ENCODE data around the gene ANKRD12. TPM values are rescaled to one million over a fixed set of nuclear protein-coding genes. Genes with fewer than 3 reads are reported as not detected.

The ANKRD12 gene
- total and polyA plus RNA-seq, 4 donors = 2.7 to 59.7 (median 17.3) TPM

GRCh38 chr18:9278028-9278427 is 141.4 kb downstream of the ANKRD12 start (continued):
- TF ChIP-seq MAX (IDR thresholded peaks at IDR 0.05) (no peak), NR2F2 (IDR thresholded peaks at IDR 0.05) (no peak), CTCF (IDR thresholded peaks at IDR 0.05; ENCODE audit: low read depth, low read length, missing input control) (no peak)

- no peak for TF ChIP-seq REST (IDR thresholded peaks at IDR 0.05)
- no peak for TF ChIP-seq MAX (IDR thresholded peaks at IDR 0.05)
- TF ChIP-seq, protein P1, sequence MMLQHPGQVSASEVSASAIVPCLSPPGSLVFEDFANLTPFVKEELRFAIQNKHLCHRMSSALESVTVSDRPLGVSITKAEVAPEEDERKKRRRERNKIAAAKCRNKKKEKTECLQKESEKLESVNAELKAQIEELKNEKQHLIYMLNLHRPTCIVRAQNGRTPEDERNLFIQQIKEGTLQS (IDR thresholded peaks at IDR 0.05) = no peak
- no peak for TF ChIP-seq RAD21 (IDR thresholded peaks at IDR 0.05)
- no peak for TF ChIP-seq JUND (IDR thresholded peaks at IDR 0.05)
- H3K4me1 ChIP-seq (ENCODE audit: control insufficient read depth in 4 of 4, insufficient read depth in 4 of 4, low read length in 3 of 4) = no peaks in the 10 kb centered on the region
- H3K9me3 ChIP-seq (ENCODE audit: control insufficient read depth in 4 of 4, low read length in 3 of 4) = no peaks in the 10 kb centered on the region
- no peak overlapping the region for H3K4me3 ChIP-seq (ENCODE audit: low read depth in 1 of 3, low read length in 3 of 3)
- 93% methylated on average over 5 of the region's 5 CpGs for WGBS
- no peak overlapping the region for H3K9ac ChIP-seq (ENCODE audit: low read depth in 1 of 2, low read length in 2 of 2)
- H3K27ac ChIP-seq (ENCODE audit: low read depth in 1 of 2, low read length in 2 of 2) = no peak overlapping the region
- peaks cover 5 to 31% (median 21%) of the 10 kb centered on the region in 4 donors for H3K36me3 ChIP-seq (ENCODE audit: control insufficient read depth in 4 of 4, insufficient read depth in 3 of 4, low read depth in 1 of 4, low read length in 3 of 4)
- no peaks in the 10 kb centered on the region for H3K27me3 ChIP-seq (ENCODE audit: control insufficient read depth in 4 of 4, insufficient read depth in 4 of 4, low read length in 3 of 4)
- no peak for DNase-seq (ENCODE audit: low spot score)
Observed at GRCh38 chr18:9280849-9281248, 144.3 kb downstream of the ANKRD12 start.

DNA sequence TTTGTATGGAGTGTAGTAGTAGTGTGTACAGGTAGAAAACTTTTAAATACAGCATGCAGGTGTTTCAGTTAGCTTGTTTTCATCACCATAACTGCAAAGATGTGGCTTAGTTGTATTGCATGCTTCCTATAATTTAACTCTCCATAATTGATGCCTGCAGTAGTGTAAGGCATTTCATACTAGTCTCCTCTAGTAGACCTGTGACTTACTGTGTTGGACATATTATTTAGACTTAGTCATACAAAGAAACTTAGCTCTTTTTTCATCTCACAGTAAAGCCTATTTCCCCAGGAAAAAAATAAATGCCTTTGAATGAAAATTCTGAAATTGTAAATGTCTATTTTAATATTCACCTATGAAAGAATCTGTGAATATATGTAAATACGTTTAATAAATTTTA is 145.2 kb downstream of the ANKRD12 start:
- 98% methylated on average over 1 of the region's 1 CpG for WGBS
- no peaks in the 10 kb centered on the region for H3K4me1 ChIP-seq (ENCODE audit: control insufficient read depth in 4 of 4, insufficient read depth in 4 of 4, low read length in 3 of 4)

GRCh38 chr18:9283791-9284190 is 147.2 kb downstream of the ANKRD12 start:
- DNase-seq (ENCODE audit: low spot score) = no peak
- H3K9me3 ChIP-seq (ENCODE audit: control insufficient read depth in 4 of 4, low read length in 3 of 4) = no peaks in the 10 kb centered on the region
- no peaks in the 10 kb centered on the region for H3K4me1 ChIP-seq (ENCODE audit: control insufficient read depth in 4 of 4, insufficient read depth in 4 of 4, low read length in 3 of 4)
- H3K36me3 ChIP-seq (ENCODE audit: control insufficient read depth in 4 of 4, insufficient read depth in 3 of 4, low read depth in 1 of 4, low read length in 3 of 4) = peaks cover 1 to 19% (median 15%) of the 10 kb centered on the region in 4 donors
- H3K27ac ChIP-seq (ENCODE audit: low read depth in 1 of 2, low read length in 2 of 2) = no peak overlapping the region
- no peak overlapping the region for H3K4me3 ChIP-seq (ENCODE audit: low read depth in 1 of 3, low read length in 3 of 3)
- WGBS = 95% methylated on average over 2 of the region's 2 CpGs
- no peak overlapping the region for H3K9ac ChIP-seq (ENCODE audit: low read depth in 1 of 2, low read length in 2 of 2)
- H3K27me3 ChIP-seq (ENCODE audit: control insufficient read depth in 4 of 4, insufficient read depth in 4 of 4, low read length in 3 of 4) = no peaks in the 10 kb centered on the region
- no peak for TF ChIP-seq RXRA (IDR thresholded peaks at IDR 0.05)
- TF ChIP-seq REST (IDR thresholded peaks at IDR 0.05) = no peak
- no peak for TF ChIP-seq HNF4A (conservative IDR thresholded peaks at IDR 0.05)
- no peak for TF ChIP-seq HNF4G (IDR thresholded peaks at IDR 0.05)
- TF ChIP-seq EGR1 (IDR thresholded peaks at IDR 0.05; ENCODE audit: low read depth in 2 of 2) = no peak
- TF ChIP-seq MAX (IDR thresholded peaks at IDR 0.05) = no peak
- no peak for TF ChIP-seq FOXA1 (IDR thresholded peaks at IDR 0.05)
- no peak for TF ChIP-seq GABPA (IDR thresholded peaks at IDR 0.05 in 1 of 2, conservative IDR thresholded peaks at IDR 0.05 in 1 of 2)
- TF ChIP-seq, protein P1 (IDR thresholded peaks at IDR 0.05) = no peak
- no peak for TF ChIP-seq RAD21 (IDR thresholded peaks at IDR 0.05)

More for the DNA sequence above, 145.2 kb downstream of the ANKRD12 start:
- DNase-seq (ENCODE audit: low spot score) = no peak
- no peak overlapping the region for H3K27ac ChIP-seq (ENCODE audit: low read depth in 1 of 2, low read length in 2 of 2)
- TF ChIP-seq JUND (IDR thresholded peaks at IDR 0.05) = no peak
- no peaks in the 10 kb centered on the region for H3K27me3 ChIP-seq (ENCODE audit: control insufficient read depth in 4 of 4, insufficient read depth in 4 of 4, low read length in 3 of 4)
- no peak overlapping the region for H3K4me3 ChIP-seq (ENCODE audit: low read depth in 1 of 3, low read length in 3 of 3)
- H3K36me3 ChIP-seq (ENCODE audit: control insufficient read depth in 4 of 4, insufficient read depth in 3 of 4, low read depth in 1 of 4, low read length in 3 of 4) = peaks cover 1 to 25% (median 20%) of the 10 kb centered on the region in 4 donors
- H3K9me3 ChIP-seq (ENCODE audit: control insufficient read depth in 4 of 4, low read length in 3 of 4) = no peaks in the 10 kb centered on the region
- no peak overlapping the region for H3K9ac ChIP-seq (ENCODE audit: low read depth in 1 of 2, low read length in 2 of 2)

Data from liver (tissue), 9 donors.